Peyer's patch (tissue), 4 donors: ENCODE data around the gene ERICH6B.

Experiments used
- POLR2A ChIP-seq, 2 donors: fragments of 450-650 bp; IDR thresholded peaks; one replicate each; pipeline ENCODE4 v1.5.1; 2017; ENCODE audit warnings: antibody characterized with exemption in 2 of 2, mild to moderate bottlenecking in 2 of 2, moderate library complexity in 2 of 2
- TF ChIP-seq, protein P1 (sequence below), 6 experiments: fragments of 450-650 bp in 4 of 6; fragments of 200-600 bp in 2 of 6; sonication (generic) in 1 of 6; IDR thresholded peaks; one replicate each; pipeline ENCODE4 v1.5.1; 2017 to 2019; ENCODE audit warnings: antibody characterized with exemption in 6 of 6, mild to moderate bottlenecking in 3 of 6, moderate library complexity in 1 of 6

- no peak for TF ChIP-seq POLR2A (IDR thresholded peaks at IDR 0.05)
- TF ChIP-seq, protein P1, sequence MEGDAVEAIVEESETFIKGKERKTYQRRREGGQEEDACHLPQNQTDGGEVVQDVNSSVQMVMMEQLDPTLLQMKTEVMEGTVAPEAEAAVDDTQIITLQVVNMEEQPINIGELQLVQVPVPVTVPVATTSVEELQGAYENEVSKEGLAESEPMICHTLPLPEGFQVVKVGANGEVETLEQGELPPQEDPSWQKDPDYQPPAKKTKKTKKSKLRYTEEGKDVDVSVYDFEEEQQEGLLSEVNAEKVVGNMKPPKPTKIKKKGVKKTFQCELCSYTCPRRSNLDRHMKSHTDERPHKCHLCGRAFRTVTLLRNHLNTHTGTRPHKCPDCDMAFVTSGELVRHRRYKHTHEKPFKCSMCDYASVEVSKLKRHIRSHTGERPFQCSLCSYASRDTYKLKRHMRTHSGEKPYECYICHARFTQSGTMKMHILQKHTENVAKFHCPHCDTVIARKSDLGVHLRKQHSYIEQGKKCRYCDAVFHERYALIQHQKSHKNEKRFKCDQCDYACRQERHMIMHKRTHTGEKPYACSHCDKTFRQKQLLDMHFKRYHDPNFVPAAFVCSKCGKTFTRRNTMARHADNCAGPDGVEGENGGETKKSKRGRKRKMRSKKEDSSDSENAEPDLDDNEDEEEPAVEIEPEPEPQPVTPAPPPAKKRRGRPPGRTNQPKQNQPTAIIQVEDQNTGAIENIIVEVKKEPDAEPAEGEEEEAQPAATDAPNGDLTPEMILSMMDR (IDR thresholded peaks at IDR 0.05): no peak
Observed at GRCh38 chr13:45510672-45511071, 104.9 kb downstream of the ERICH6B start.
